SK-N-MC (cell line): ENCODE data around the gene ATP1B2.
"Not testable (repeated sequence)": the region's sequence is repeated elsewhere in the genome, so short reads cannot be mapped to it uniquely, and the experiment has no call there.

Experiments used
- DNase-seq: peaks from one replicate; pipeline ENCODE4 v3.0.0-alpha.2; 2011; ENCODE audit warnings: low read depth, low spot score
- H3K27ac ChIP-seq: fragments of 200-600 bp; sonication (generic); 2 replicates; pipeline ENCODE4 v1.5.1; 2016; ENCODE audit warnings: mixed run types
- H3K36me3 ChIP-seq: fragments of 200-600 bp; sonication (generic); 2 replicates; pipeline ENCODE4 v1.6.1; 2017; ENCODE audit warnings: antibody characterized with exemption, low read length, mixed read lengths; ENCODE audit not compliant: insufficient read depth
- H3K4me3 ChIP-seq: fragments of 200-600 bp; sonication (generic); 2 replicates; pipeline ENCODE4 v1.5.1; 2016
- H3K9ac ChIP-seq: fragments of 200-600 bp; sonication (generic); 2 replicates; pipeline ENCODE4 v1.8.0; 2017; ENCODE audit warnings: mixed run types, mixed read lengths; ENCODE audit not compliant: insufficient read length
- H3K9me3 ChIP-seq: fragments of 200-600 bp; sonication (generic); 2 replicates; pipeline ENCODE4 v1.6.1; 2017; ENCODE audit warnings: low read depth, mild to moderate bottlenecking, antibody characterized with exemption, low read length, moderate library complexity, mixed read lengths
- EZH2 ChIP-seq: fragments of 200-600 bp; sonication (generic); IDR thresholded peaks from one replicate; pipeline ENCODE4 v1.6.1; 2017; ENCODE audit warnings: antibody characterized with exemption
- FOXP2 ChIP-seq: optimal IDR thresholded peaks from 2 replicates; pipeline ENCODE3; 2011; ENCODE audit warnings: mild to moderate bottlenecking, moderate library complexity; ENCODE audit not compliant: insufficient read depth; ENCODE audit errors: extremely low read length, control extremely low read depth
- POLR2AphosphoS5 ChIP-seq: IDR thresholded peaks from 2 replicates; pipeline ENCODE4 v1.6.1; 2012; ENCODE audit warnings: mild to moderate bottlenecking, low read depth, low read length, borderline replicate concordance

The ATP1B2 gene

GRCh38 chr17:7629939-7630571, 20.7 kb upstream of the ATP1B2 start, which contains the start of gene SHBG:
SHBG (plus strand) TSS chr17:7630135; CDS start chr17:7630173, 38 bp downstream.
- DNase-seq = no peak
- Histone ChIP-seq H3K36me3 (no peaks in the 10 kb centered on the region; the same call in 1 of the 2 replicates), H3K27ac (no peak within 1 kb of the TSS), H3K9ac (no peak within 1 kb of the TSS), H3K4me3 (no peak within 1 kb of the TSS), H3K9me3 (no peaks in the 10 kb centered on the region)
- TF ChIP-seq POLR2AphosphoS5 (no peak), EZH2 (no peak), FOXP2 (no peak)

GRCh38 chr17:7631398-7632380, 19.0 kb upstream of the ATP1B2 start:
- DNase-seq = no peak
- no peaks in the 10 kb centered on the region for H3K9me3 ChIP-seq
- H3K36me3 ChIP-seq = no peaks in the 10 kb centered on the region
- no peak overlapping the region for H3K27ac ChIP-seq
- no peak overlapping the region for H3K9ac ChIP-seq
- no peak for TF ChIP-seq FOXP2
- no peak for TF ChIP-seq EZH2
- TF ChIP-seq POLR2AphosphoS5 = no peak
- H3K4me3 ChIP-seq = no peak overlapping the region

- Histone ChIP-seq H3K4me3 (no peak overlapping the region), H3K9me3 (no peaks in the 10 kb centered on the region), H3K27ac (no peak overlapping the region), H3K36me3 (no peaks in the 10 kb centered on the region), H3K9ac (no peak overlapping the region)
- no peak for DNase-seq
- TF ChIP-seq EZH2 (no peak), POLR2AphosphoS5 (no peak)
Observed at GRCh38 chr17:7632492-7632894, 18.2 kb upstream of the ATP1B2 start.

GRCh38 chr17:7633093-7633492, 17.6 kb upstream of the ATP1B2 start:
- Histone ChIP-seq H3K27ac (no peak overlapping the region), H3K9me3 (no peaks in the 10 kb centered on the region), H3K9ac (no peak overlapping the region), H3K36me3 (no peaks in the 10 kb centered on the region), H3K4me3 (no peak overlapping the region)
- DNase-seq = no peak
- no peak for TF ChIP-seq POLR2AphosphoS5
- TF ChIP-seq EZH2 = no peak
- no peak for TF ChIP-seq FOXP2

- H3K9ac ChIP-seq = no peak overlapping the region
Observed at GRCh38 chr17:7634384-7634783, 16.3 kb upstream of the ATP1B2 start.

GRCh38 chr17:7636163-7636562, 14.6 kb upstream of the ATP1B2 start:
- Histone ChIP-seq H3K27ac (no peak overlapping the region), H3K4me3 (no peak overlapping the region), H3K36me3 (no peaks in the 10 kb centered on the region), H3K9ac (no peak overlapping the region), H3K9me3 (no peaks in the 10 kb centered on the region)
- no peak for DNase-seq
- TF ChIP-seq FOXP2 (no peak), EZH2 (no peak), POLR2AphosphoS5 (no peak)

More at GRCh38 chr17:7634384-7634783, 16.3 kb upstream of the ATP1B2 start:
- H3K27ac ChIP-seq = no peak overlapping the region
- DNase-seq = no peak
- H3K36me3 ChIP-seq = no peaks in the 10 kb centered on the region
- H3K9me3 ChIP-seq = no peaks in the 10 kb centered on the region
- TF ChIP-seq EZH2 (no peak), POLR2AphosphoS5 (no peak), FOXP2 (no peak)
- H3K4me3 ChIP-seq = no peak overlapping the region

GRCh38 chr17:7640783-7641182, 9.9 kb upstream of the ATP1B2 start:
- Histone ChIP-seq H3K27ac (no peak overlapping the region), H3K4me3 (no peak overlapping the region), H3K9me3 (no peaks in the 10 kb centered on the region), H3K36me3 (no peaks in the 10 kb centered on the region), H3K9ac (no peak overlapping the region)
- TF ChIP-seq EZH2 (no peak), POLR2AphosphoS5 (no peak), FOXP2 (no peak)
- DNase-seq = no peak

- not testable (repeated sequence) for DNase-seq, H3K36me3 ChIP-seq, H3K27ac ChIP-seq, H3K9ac ChIP-seq, H3K4me3 ChIP-seq, H3K9me3 ChIP-seq
Observed at GRCh38 chr17:7641635-7642034, 9.1 kb upstream of the ATP1B2 start.

GRCh38 chr17:7644775-7645174, 6.0 kb upstream of the ATP1B2 start:
- Histone ChIP-seq H3K36me3 (no peaks in the 10 kb centered on the region), H3K27ac (no peak overlapping the region), H3K4me3 (no peak overlapping the region), H3K9me3 (no peaks in the 10 kb centered on the region), H3K9ac (no peak overlapping the region)
- TF ChIP-seq POLR2AphosphoS5 (no peak), EZH2 (no peak), FOXP2 (no peak)
- no peak for DNase-seq
